Central memory CD8-positive, alpha-beta T cell (primary cell): ENCODE data around the gene CDK5R2.

ENCODE experiments used
- ATAC-seq: fragments of 150-1000 bp; cut with Tn5 transposase; replicated peaks from 2 replicates; pipeline ENCODE4 v1.10.0; 2022; ENCODE audit warnings: mild to moderate bottlenecking, moderate FRiP score, moderate number of reproducible peaks; ENCODE audit not compliant: poor library complexity, severe bottlenecking; ENCODE audit errors: extremely low read depth
- DNase-seq, 2 donors: peaks; one replicate each; pipeline ENCODE4 v3.0.0; 2021; ENCODE audit warnings: low spot score in 2 of 2
- H3K27ac Mint-ChIP-seq: one replicate; pipeline ENCODE4 v1.8.0; 2022; ENCODE audit warnings: low read depth, mild to moderate bottlenecking, moderate library complexity, mixed read lengths
- H3K27me3 Mint-ChIP-seq: one replicate; pipeline ENCODE4 v1.8.0; 2022; ENCODE audit warnings: mixed read lengths
- H3K36me3 Mint-ChIP-seq: one replicate; pipeline ENCODE4 v1.8.0; 2022; ENCODE audit warnings: mild to moderate bottlenecking, moderate library complexity, mixed read lengths; ENCODE audit not compliant: insufficient read depth
- H3K4me1 Mint-ChIP-seq: one replicate; pipeline ENCODE4 v1.8.0; 2022; ENCODE audit warnings: mixed read lengths
- H3K4me3 Mint-ChIP-seq: one replicate; pipeline ENCODE4 v1.8.0; 2022; ENCODE audit warnings: mild to moderate bottlenecking, moderate library complexity, mixed read lengths
- H3K9me3 Mint-ChIP-seq: one replicate; pipeline ENCODE4 v1.8.0; 2022; ENCODE audit warnings: mixed read lengths

Gene CDK5R2

GRCh38 chr2:218954541-218955300 lies 4.7 kb upstream of the CDK5R2 start:
- no peak for DNase-seq
- H3K4me3 Mint-ChIP-seq: no peak overlapping the region
- H3K4me1 Mint-ChIP-seq: peaks cover 6% of the 10 kb centered on the region
- H3K27ac Mint-ChIP-seq: no peak overlapping the region
- ATAC-seq: no peak
- no peaks in the 10 kb centered on the region for H3K9me3 Mint-ChIP-seq
- H3K36me3 Mint-ChIP-seq: no peaks in the 10 kb centered on the region
- H3K27me3 Mint-ChIP-seq: peaks cover 85% of the 10 kb centered on the region

DNA sequence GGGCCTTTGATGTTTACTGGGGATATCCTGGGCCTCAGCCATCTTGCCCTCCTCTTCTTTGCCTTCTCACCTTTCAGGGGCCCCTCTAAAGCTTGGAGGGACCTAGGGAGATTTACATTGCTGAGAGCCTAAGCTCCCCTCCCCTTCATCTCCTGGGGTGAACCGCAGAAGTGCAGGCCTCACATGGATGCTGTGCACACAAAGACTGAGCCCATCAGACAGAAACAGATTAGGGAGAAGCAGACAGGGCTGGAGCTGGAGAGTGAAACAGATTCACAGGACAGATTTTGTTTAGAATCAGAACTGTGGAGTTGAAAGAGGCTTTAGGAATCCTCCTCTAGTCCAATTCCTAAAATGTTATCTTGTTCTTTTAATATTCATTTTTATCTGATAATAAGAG lies 3.4 kb upstream of the CDK5R2 start:
- Mint-ChIP-seq H3K4me1 (peaks cover 9% of the 10 kb centered on the region), H3K27ac (no peak overlapping the region), H3K36me3 (no peaks in the 10 kb centered on the region), H3K27me3 (peaks cover 84% of the 10 kb centered on the region), H3K9me3 (no peaks in the 10 kb centered on the region), H3K4me3 (no peak overlapping the region)
- DNase-seq (no peak), ATAC-seq (no peak)

- ATAC-seq (no peak), DNase-seq (no peak)
- H3K9me3 Mint-ChIP-seq: no peaks in the 10 kb centered on the region
- peaks cover 88% of the 10 kb centered on the region for H3K27me3 Mint-ChIP-seq
- H3K4me3 Mint-ChIP-seq: peak overlapping the region; percentile 67
- H3K36me3 Mint-ChIP-seq: peaks cover 3% of the 10 kb centered on the region
- peaks cover 14% of the 10 kb centered on the region for H3K4me1 Mint-ChIP-seq
- H3K27ac Mint-ChIP-seq: no peak overlapping the region
Measured at GRCh38 chr2:218957671-218958070, 1.8 kb upstream of the CDK5R2 start.

DNA sequence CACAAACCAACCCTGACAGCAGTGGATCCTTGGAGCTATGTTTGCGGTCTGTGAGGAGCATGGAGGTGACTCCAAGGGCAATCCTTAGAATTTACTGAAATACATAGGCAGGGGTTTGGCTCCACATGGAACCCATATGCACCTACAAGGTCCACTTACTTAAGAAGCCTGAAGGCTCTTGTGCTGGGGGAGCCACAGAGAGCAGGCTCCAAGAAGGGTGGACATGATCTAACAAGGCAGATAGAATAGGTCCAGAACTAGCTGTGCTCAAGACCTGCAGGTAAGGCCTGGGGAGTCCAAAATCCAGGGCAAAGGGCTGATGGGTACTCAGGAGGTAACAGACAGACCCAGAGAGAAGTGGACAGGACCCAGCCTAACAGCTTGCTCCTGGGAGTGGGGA lies 1.2 kb upstream of the CDK5R2 start:
- Mint-ChIP-seq H3K4me3 (peak overlapping the region; percentile 67), H3K27me3 (peaks cover 88% of the 10 kb centered on the region), H3K27ac (no peak overlapping the region), H3K4me1 (peaks cover 14% of the 10 kb centered on the region), H3K9me3 (no peaks in the 10 kb centered on the region), H3K36me3 (peaks cover 3% of the 10 kb centered on the region)
- DNase-seq: no peak
- ATAC-seq: no peak

GRCh38 chr2:218959761-218960308 lies 369 bp downstream of the CDK5R2 start:
- Mint-ChIP-seq H3K36me3 (peaks cover 3% of the 10 kb centered on the region), H3K4me1 (peaks cover 20% of the 10 kb centered on the region), H3K4me3 (peak overlapping the region; percentile 67), H3K27ac (no peak overlapping the region), H3K27me3 (peaks cover 89% of the 10 kb centered on the region), H3K9me3 (no peaks in the 10 kb centered on the region)
- ATAC-seq (no peak), DNase-seq (no peak)

DNA sequence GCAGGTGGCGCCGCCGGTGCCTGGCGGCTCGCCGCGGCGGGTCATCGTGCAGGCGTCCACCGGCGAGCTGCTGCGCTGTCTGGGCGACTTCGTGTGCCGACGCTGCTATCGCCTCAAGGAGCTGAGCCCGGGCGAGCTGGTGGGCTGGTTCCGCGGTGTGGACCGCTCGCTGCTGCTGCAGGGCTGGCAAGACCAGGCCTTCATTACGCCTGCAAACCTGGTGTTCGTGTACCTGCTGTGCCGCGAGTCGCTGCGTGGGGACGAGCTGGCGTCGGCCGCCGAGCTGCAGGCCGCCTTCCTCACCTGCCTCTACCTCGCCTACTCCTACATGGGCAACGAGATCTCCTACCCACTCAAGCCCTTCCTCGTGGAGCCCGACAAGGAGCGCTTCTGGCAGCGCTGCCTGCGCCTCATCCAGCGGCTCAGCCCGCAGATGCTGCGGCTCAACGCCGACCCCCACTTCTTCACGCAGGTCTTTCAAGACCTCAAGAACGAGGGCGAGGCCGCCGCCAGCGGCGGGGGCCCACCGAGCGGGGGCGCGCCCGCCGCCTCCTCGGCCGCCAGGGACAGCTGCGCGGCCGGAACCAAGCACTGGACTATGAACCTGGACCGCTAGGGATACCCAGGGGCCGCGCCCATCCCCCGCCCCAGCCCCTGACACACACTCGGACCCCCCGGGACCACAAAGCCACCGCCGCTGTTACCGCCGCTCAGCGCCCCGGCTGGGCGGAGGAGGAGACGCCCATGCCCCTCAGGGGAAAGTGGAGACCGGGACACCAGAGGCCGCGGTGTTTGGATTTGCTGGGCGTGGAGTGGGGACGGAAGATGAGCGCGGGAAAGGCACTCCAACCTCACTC lies 1.1 kb downstream of the CDK5R2 start:
- Mint-ChIP-seq H3K9me3 (no peaks in the 10 kb centered on the region), H3K4me1 (peaks cover 20% of the 10 kb centered on the region), H3K27me3 (peaks cover 89% of the 10 kb centered on the region), H3K36me3 (peaks cover 3% of the 10 kb centered on the region), H3K27ac (no peak overlapping the region), H3K4me3 (peak overlapping the region; percentile 61)
- ATAC-seq (no peak), DNase-seq (no peak)

DNA sequence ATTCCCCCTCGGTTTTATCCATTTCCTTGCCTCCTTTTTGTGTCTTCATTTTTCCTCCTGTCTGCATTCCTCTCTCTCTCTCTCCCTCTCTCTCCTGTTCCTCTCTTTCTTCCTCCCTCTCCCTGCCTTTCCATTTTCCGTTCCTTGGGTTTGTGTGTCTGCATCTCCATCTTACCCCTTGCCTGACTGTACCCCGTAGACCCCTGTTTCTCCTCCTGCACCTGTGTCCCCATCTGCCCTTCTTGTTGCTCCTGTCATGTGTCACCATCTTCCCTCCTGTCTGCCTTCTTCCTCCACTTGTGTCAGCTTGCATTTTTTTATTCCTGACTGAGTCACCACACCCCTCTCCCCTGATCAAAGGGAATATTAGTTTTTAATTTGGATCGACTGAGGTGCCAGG lies 1.8 kb downstream of the CDK5R2 start:
- H3K4me1 Mint-ChIP-seq: peaks cover 20% of the 10 kb centered on the region
- peaks cover 88% of the 10 kb centered on the region for H3K27me3 Mint-ChIP-seq
- peaks cover 3% of the 10 kb centered on the region for H3K36me3 Mint-ChIP-seq
- no peak for DNase-seq
- H3K4me3 Mint-ChIP-seq: peak overlapping the region; percentile 61
- no peak for ATAC-seq
- no peak overlapping the region for H3K27ac Mint-ChIP-seq
- H3K9me3 Mint-ChIP-seq: no peaks in the 10 kb centered on the region

DNA sequence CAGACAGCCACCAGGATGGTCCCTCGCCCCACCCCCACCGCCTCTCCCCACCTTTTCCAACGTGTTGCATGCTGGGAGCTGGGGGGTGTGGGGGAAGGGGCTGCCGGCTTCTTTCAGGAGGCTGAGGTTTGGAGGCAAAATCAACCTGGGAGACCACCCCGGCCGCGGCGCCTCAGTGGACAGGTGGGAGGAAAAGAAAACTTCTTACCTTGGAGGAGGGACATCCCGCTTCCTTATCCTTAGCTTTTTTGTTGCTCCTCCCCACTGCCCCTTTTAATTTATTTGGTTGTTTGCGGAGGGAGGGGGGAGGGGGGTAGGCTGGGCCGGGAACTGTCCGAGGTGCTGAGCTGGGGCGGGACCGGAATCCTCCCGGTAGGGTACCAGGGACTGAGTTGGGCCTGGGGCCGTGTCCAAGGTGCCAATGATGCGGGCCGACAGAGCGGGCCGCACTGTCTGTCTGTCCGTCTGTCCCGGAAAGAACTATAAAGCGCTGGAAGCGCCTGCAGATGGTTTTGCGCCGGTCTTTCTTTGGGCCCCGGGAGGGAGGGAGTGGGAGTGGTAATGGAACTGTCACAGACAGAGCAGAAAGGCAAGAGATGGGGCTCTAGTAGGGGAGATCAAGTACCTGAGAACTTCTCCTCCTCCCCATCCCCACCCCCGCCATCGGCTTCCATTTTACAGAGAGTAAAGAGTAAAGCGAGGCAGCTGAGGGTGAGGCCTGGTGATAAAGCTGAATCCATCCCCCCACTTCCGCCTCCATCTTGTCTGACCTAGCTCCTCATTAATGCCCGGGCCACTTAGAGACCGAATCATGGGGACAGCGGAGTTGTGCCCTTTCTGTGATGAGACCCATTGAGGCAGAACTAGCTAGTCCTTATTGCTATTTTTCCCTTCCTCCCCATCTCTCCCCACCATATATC lies 2.4 kb downstream of the CDK5R2 start:
- H3K9me3 Mint-ChIP-seq: no peaks in the 10 kb centered on the region
- H3K36me3 Mint-ChIP-seq: peaks cover 3% of the 10 kb centered on the region
- ATAC-seq (no peak), DNase-seq (no peak)
- H3K4me3 Mint-ChIP-seq: peak overlapping the region; percentile 61
- H3K27ac Mint-ChIP-seq: no peak overlapping the region
- H3K4me1 Mint-ChIP-seq: peaks cover 20% of the 10 kb centered on the region
- H3K27me3 Mint-ChIP-seq: peaks cover 88% of the 10 kb centered on the region

- ATAC-seq (no peak), DNase-seq (peak in 1 of 2 donors; percentile 42)
- H3K27me3 Mint-ChIP-seq: peaks cover 88% of the 10 kb centered on the region
- H3K9me3 Mint-ChIP-seq: no peaks in the 10 kb centered on the region
- H3K36me3 Mint-ChIP-seq: peaks cover 3% of the 10 kb centered on the region
- H3K4me3 Mint-ChIP-seq: no peak overlapping the region
- H3K4me1 Mint-ChIP-seq: peaks cover 20% of the 10 kb centered on the region
- no peak overlapping the region for H3K27ac Mint-ChIP-seq
Measured at GRCh38 chr2:218962859-218963492, 3.5 kb downstream of the CDK5R2 start.

- Mint-ChIP-seq H3K36me3 (peaks cover 3% of the 10 kb centered on the region), H3K9me3 (no peaks in the 10 kb centered on the region), H3K27ac (no peak overlapping the region), H3K27me3 (peaks cover 88% of the 10 kb centered on the region), H3K4me3 (no peak overlapping the region), H3K4me1 (peaks cover 20% of the 10 kb centered on the region)
- ATAC-seq (no peak), DNase-seq (no peak)
Measured at GRCh38 chr2:218963601-218964000, 4.1 kb downstream of the CDK5R2 start.

DNA sequence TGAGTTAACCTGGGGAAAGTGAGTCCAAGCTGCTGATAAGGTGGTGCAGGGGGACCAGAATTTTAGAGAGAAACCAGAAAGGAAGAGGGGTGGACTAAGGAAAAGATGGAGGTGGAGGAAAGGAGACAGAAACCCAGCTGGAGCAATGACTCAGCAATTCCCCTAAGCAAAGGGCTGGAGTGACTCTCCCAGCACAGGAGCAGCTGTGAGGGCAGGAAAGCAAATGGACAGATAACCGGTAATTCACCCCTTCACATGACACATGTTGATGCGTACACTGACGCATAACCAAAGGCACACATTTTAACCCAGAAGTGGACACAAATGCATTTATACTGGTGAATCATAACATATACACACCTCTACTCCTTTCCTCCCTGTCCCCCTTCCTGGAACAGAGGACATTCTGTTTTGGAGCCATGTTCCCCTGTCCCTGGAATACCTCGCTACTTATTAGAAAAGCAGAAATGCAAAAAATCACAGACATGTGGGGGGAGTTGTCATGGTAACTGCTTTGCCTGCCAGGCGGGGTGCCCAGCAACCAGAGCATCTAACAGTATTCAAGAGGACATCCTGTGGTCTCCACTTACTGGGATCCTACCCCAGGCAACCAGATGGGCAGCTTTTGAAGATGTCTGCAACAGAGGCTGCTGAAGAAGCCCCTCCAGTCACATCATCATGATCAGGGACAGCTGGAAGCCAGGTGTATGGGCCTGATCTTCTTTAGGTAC lies 4.7 kb downstream of the CDK5R2 start:
- peaks cover 3% of the 10 kb centered on the region for H3K36me3 Mint-ChIP-seq
- no peak overlapping the region for H3K4me3 Mint-ChIP-seq
- H3K27me3 Mint-ChIP-seq: peaks cover 88% of the 10 kb centered on the region
- DNase-seq (no peak), ATAC-seq (no peak)
- H3K4me1 Mint-ChIP-seq: peaks cover 15% of the 10 kb centered on the region
- no peaks in the 10 kb centered on the region for H3K9me3 Mint-ChIP-seq
- no peak overlapping the region for H3K27ac Mint-ChIP-seq
